ENCODE results near the gene ABHD6.

GRCh38 chr3:58332575-58333188 is 95.1 kb downstream of the ABHD6 start, which contains the start of gene PXK:
- TF ChIP-seq POLR2AphosphoS5 (IDR thresholded peaks at IDR 0.05; ENCODE audit: low read depth, low read length) (no peak), POLR2A (IDR thresholded peaks at IDR 0.05; ENCODE audit: low read depth, low read length) (peak; percentile 37; the same call in 1 of the 2 replicates)

All from GM12892 (cell line).